SK-N-SH (cell line): Measurements from ENCODE around the gene FHIP1B. TPM values are rescaled to one million over a fixed set of nuclear protein-coding genes. Genes with fewer than 3 reads are reported as not detected.

Experiments
- CTCF ChIA-PET: fragments of 300-600, 350-600 bp; formaldehyde crosslinking; extraction: SDS; loops from one replicate; lab custom pipeline; 2021; lab: Yijun Ruan, JAX
- POLR2A ChIA-PET: fragments of 350-600 bp; sonication (Branson Sonifier 250); formaldehyde crosslinking; extraction: SDS; loops from one replicate; lab custom pipeline; 2020; ENCODE audit warnings: antibody characterized with exemption, inconsistent platforms; lab: Yijun Ruan, JAX
- DNase-seq: peaks from one replicate; pipeline ENCODE4 v3.0.0; 2012
- H2AFZ ChIP-seq: fragments of 200-600 bp; sonication (generic); 2 replicates; pipeline ENCODE4 v1.8.1; 2016; ENCODE audit warnings: antibody characterized with exemption, mild to moderate bottlenecking, low read depth
- H3F3A ChIP-seq: fragments of 200-600 bp; sonication (generic); replicated peaks from 2 replicates; pipeline ENCODE3; 2016; ENCODE audit warnings: antibody characterized with exemption, mild to moderate bottlenecking; ENCODE audit not compliant: insufficient read depth
- H3K27ac ChIP-seq, 2 experiments: fragments of 200-500 bp in 1 of 2; fragments of 200-600 bp in 1 of 2; sonication (Bioruptor generic) in 1 of 2; sonication (generic), shearing (Covaris generic) in 1 of 2; 2 replicates each; pipeline versions ENCODE4 v1.5.1 to v1.6.1; 2014 to 2016; ENCODE audit warnings: low read depth in 2 of 2, inconsistent platforms in 1 of 2, low read length in 1 of 2, mild to moderate bottlenecking in 1 of 2, mixed read lengths in 1 of 2
- H3K27me3 ChIP-seq: fragments of 200-600 bp; sonication (generic), shearing (Covaris generic); 2 replicates; pipeline ENCODE4 v1.6.1; 2016; ENCODE audit warnings: mixed run types; ENCODE audit not compliant: insufficient read depth
- H3K36me3 ChIP-seq, 2 experiments: fragments of 200-500 bp in 1 of 2; fragments of 200-600 bp in 1 of 2; sonication (Bioruptor generic) in 1 of 2; sonication (generic) in 1 of 2; replicated peaks in 1 of 2; 2 replicates each; pipeline versions ENCODE3 to v1.5.1; 2014 to 2016; ENCODE audit warnings: low read length in 1 of 2, mild to moderate bottlenecking in 1 of 2; ENCODE audit not compliant: insufficient read depth in 2 of 2, control insufficient read depth in 1 of 2
- H3K4me1 ChIP-seq, 2 experiments: fragments of 200-500 bp in 1 of 2; fragments of 200-600 bp in 1 of 2; sonication (Bioruptor generic) in 1 of 2; sonication (generic), shearing (Covaris generic) in 1 of 2; 2 replicates each; pipeline versions ENCODE4 v1.5.1 to v1.6.1; 2014 to 2016; ENCODE audit warnings: low read depth in 1 of 2, low read length in 1 of 2, mixed run types in 1 of 2; ENCODE audit not compliant: insufficient read depth in 2 of 2, control insufficient read depth in 1 of 2
- H3K4me2 ChIP-seq: fragments of 200-600 bp; sonication (generic), shearing (Covaris generic); 2 replicates; pipeline ENCODE4 v1.6.1; 2017; ENCODE audit warnings: mixed run types
- H3K4me3 ChIP-seq, 2 experiments: fragments of 200-500 bp in 1 of 2; fragments of 200-600 bp in 1 of 2; sonication (Bioruptor generic) in 1 of 2; sonication (generic), shearing (Covaris generic) in 1 of 2; 2 replicates each; pipeline versions ENCODE4 v1.5.1 to v1.8.1; 2014 to 2016; ENCODE audit warnings: low read depth in 2 of 2, inconsistent platforms in 1 of 2, low read length in 1 of 2, mild to moderate bottlenecking in 1 of 2, mixed read lengths in 1 of 2, moderate library complexity in 1 of 2
- H3K79me2 ChIP-seq: fragments of 200-600 bp; sonication (generic); 2 replicates; pipeline ENCODE4 v1.8.1; 2017; ENCODE audit warnings: mild to moderate bottlenecking; ENCODE audit not compliant: insufficient read depth
- H3K9ac ChIP-seq: fragments of 200-600 bp; sonication (generic); 2 replicates; pipeline ENCODE4 v1.6.1; 2017; ENCODE audit warnings: mixed run types
- H3K9me2 ChIP-seq: fragments of 200-600 bp; sonication (generic); 2 replicates; pipeline ENCODE4 v1.6.1; 2017; ENCODE audit warnings: mixed run types
- H3K9me3 ChIP-seq: fragments of 200-600 bp; sonication (generic); 2 replicates; pipeline ENCODE4 v1.6.1; 2017; ENCODE audit warnings: mixed run types, mild to moderate bottlenecking, moderate library complexity
- H4K20me1 ChIP-seq: fragments of 200-600 bp; sonication (generic); 2 replicates; pipeline ENCODE4 v1.6.1; 2017; ENCODE audit warnings: mild to moderate bottlenecking, mixed run types; ENCODE audit not compliant: insufficient read depth
- ELF1 ChIP-seq: IDR thresholded peaks from 2 replicates; pipeline ENCODE4 v1.4.0; 2012
- EP300 ChIP-seq, 2 experiments: IDR thresholded peaks; 2 replicates each; pipeline versions ENCODE4 v1.4.0 to v1.6.1; 2012; ENCODE audit warnings: borderline replicate concordance in 1 of 2, low read depth in 1 of 2, low read length in 1 of 2
- FOSL2 ChIP-seq: IDR thresholded peaks from 2 replicates; pipeline ENCODE4 v1.4.0; 2012; ENCODE audit warnings: low read depth, mild to moderate bottlenecking, moderate library complexity, borderline replicate concordance
- FOXM1 ChIP-seq: IDR thresholded peaks from 2 replicates; pipeline ENCODE4 v1.4.0; 2012; ENCODE audit warnings: low read depth, mild to moderate bottlenecking
- GABPA ChIP-seq: IDR thresholded peaks from 2 replicates; pipeline ENCODE4 v1.4.0; 2012; ENCODE audit warnings: low read depth, mild to moderate bottlenecking
- JUND ChIP-seq: IDR thresholded peaks from 2 replicates; pipeline ENCODE4 v1.4.0; 2012
- MEF2A ChIP-seq: IDR thresholded peaks from 2 replicates; pipeline ENCODE4 v1.4.0; 2012; ENCODE audit warnings: low read depth, borderline replicate concordance
- NFIC ChIP-seq: IDR thresholded peaks from 2 replicates; pipeline ENCODE4 v1.4.0; 2012; ENCODE audit warnings: borderline replicate concordance
- NRF1 ChIP-seq: IDR thresholded peaks from 2 replicates; pipeline ENCODE4 v1.6.1; 2012; ENCODE audit warnings: low read depth, mild to moderate bottlenecking, low read length
- PBX3 ChIP-seq: IDR thresholded peaks from 2 replicates; pipeline ENCODE4; 2012
- RCOR1 ChIP-seq: fragments of 150-350 bp; IDR thresholded peaks from 2 replicates; pipeline ENCODE4 v1.6.1; 2017; ENCODE audit warnings: antibody characterized with exemption, low read length
- SMC3 ChIP-seq: IDR thresholded peaks from 2 replicates; pipeline ENCODE4 v1.6.1; 2012; ENCODE audit warnings: low read depth, low read length, improper control_type of control experiment
- TAF1 ChIP-seq: IDR thresholded peaks from 2 replicates; pipeline ENCODE4 v1.6.1; 2012; ENCODE audit warnings: low read depth, mild to moderate bottlenecking, low read length, moderate library complexity, borderline replicate concordance
- TCF12 ChIP-seq: IDR thresholded peaks from 2 replicates; pipeline ENCODE4 v1.4.0; 2012
- USF2 ChIP-seq: fragments of 150-350 bp; IDR thresholded peaks from 2 replicates; pipeline ENCODE4 v1.6.1; 2017; ENCODE audit warnings: antibody characterized with exemption, low read length, low read depth, borderline replicate concordance
- YY1 ChIP-seq: IDR thresholded peaks from 2 replicates; pipeline ENCODE4 v1.4.0; 2012; ENCODE audit warnings: low read depth, mild to moderate bottlenecking
- WGBS: methylation state at CpG from one replicate; pipeline ENCODE4 v1.1.6; 2017; ENCODE audit warnings: low lambda C conversion rate; 5-methylcytosine and 5-hydroxymethylcytosine counted together
- polyA plus RNA-seq, 3 experiments: library from polyadenylated mRNA; depleted of rRNA; stranded (reverse); fragments of >200 nt; gene quantifications; 2 replicates each; pipeline ENCODE4 v1.2.3, GENCODE V29; 2012
- TF ChIP-seq, protein P1 (sequence below): fragments of 150-350 bp; IDR thresholded peaks from 2 replicates; pipeline ENCODE4 v1.6.1; 2016; ENCODE audit warnings: mild to moderate bottlenecking, low read depth, low read length
- TF ChIP-seq, protein P2 (sequence below): IDR thresholded peaks from 2 replicates; pipeline ENCODE4 v1.6.1; 2012; ENCODE audit warnings: mild to moderate bottlenecking, low read depth, low read length, moderate library complexity

FHIP1B gene
- polyA plus RNA-seq, 1 of the 3 experiments (the other 2 are of a cell fraction), result 26.3 TPM

DNA sequence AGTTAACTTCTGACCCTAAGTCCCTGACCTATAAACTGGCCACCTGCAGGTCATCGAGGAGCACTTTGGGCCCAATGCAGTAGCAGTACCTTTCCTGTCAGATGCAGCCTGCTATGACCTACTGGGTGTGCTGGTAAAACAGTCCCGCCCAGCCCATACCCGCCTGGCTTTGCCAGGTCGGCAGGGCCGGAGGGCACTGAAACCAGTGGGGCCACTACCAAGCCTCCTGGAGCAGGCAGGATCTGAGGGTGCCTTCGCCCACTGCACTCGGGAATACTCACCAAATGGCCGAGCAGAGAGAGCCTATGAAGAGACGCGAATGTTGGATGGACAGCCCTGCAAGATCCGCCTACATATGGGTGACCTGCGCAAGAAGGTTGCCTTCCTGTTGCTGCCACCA is 24.6 kb downstream of the FHIP1B start:
- Histone ChIP-seq H3K9me3 (no peaks in the 10 kb centered on the region), H3K27me3 (no peaks in the 10 kb centered on the region), H3K9ac (no peak overlapping the region), H3K79me2 (no peaks in the 10 kb centered on the region), H3K4me3 (no peak overlapping the region), H4K20me1 (no peaks in the 10 kb centered on the region), H3K4me1 (no peaks in the 10 kb centered on the region), H3K4me2 (no peak overlapping the region), H3F3A (no peaks in the 10 kb centered on the region), H3K36me3 (peaks cover 23 to 54% of the 10 kb centered on the region in 2 experiments), H3K9me2 (no peaks in the 10 kb centered on the region), H3K27ac (no peak overlapping the region), H2AFZ (no peak overlapping the region)
- TF ChIP-seq NFIC (no peak), MEF2A (no peak), FOXM1 (no peak), ELF1 (no peak), FOSL2 (no peak), GABPA (no peak), SMC3 (no peak), EP300 (IDR thresholded peaks at IDR 0.05; ENCODE audit: borderline replicate concordance in 1 of 2, low read depth in 1 of 2, low read length in 1 of 2) (no peak), TCF12 (no peak), USF2 (no peak), NRF1 (no peak), YY1 (no peak), RCOR1 (no peak)
- TF ChIP-seq, protein P1, sequence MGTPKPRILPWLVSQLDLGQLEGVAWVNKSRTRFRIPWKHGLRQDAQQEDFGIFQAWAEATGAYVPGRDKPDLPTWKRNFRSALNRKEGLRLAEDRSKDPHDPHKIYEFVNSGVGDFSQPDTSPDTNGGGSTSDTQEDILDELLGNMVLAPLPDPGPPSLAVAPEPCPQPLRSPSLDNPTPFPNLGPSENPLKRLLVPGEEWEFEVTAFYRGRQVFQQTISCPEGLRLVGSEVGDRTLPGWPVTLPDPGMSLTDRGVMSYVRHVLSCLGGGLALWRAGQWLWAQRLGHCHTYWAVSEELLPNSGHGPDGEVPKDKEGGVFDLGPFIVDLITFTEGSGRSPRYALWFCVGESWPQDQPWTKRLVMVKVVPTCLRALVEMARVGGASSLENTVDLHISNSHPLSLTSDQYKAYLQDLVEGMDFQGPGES, result no peak
- CTCF ChIA-PET, result no interaction called here
- 96% methylated on average over 9 of the region's 12 CpGs for WGBS
- POLR2A ChIA-PET, result no interaction called here
- no peak for DNase-seq

DNA sequence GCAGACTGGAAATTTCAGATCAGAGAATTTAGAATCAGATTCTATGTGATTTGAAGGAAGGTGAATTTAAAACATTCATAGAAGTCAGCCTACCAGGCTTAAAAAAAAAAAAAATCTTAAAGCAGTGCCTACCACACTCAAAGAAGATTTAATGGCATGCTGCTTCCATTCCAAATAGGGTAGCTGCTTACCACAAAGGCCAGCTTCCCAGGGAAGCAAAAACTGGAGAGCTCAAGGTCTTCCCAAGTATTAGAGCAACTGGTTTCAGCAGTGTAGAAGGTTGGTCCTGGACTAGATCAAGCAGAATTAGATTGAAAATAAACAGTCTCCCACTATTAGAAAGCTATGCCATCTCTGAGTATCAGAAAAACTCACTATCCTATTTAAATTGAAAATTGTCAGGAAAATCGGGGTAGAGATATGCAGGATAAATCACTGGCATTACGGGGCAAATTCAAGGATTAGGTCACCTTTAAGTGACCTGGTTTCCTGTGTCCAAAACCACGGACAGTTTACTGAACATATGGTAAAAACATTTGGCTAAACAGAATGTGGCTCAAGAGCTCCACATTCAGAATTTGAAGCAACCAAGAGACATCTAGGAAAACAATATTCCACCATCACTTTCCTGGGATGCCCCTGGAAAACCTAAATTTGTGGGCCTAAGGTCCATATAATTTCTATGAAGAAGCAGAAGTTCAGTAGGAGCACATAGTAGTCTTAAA is 27.8 kb downstream of the FHIP1B start:
- H3K9me3 ChIP-seq, result no peaks in the 10 kb centered on the region
- H3K9ac ChIP-seq, result no peak overlapping the region
- no peaks in the 10 kb centered on the region for H3K79me2 ChIP-seq
- DNase-seq, result no peak
- H3K4me1 ChIP-seq, result no peaks in the 10 kb centered on the region
- 89% methylated on average over 3 of the region's 3 CpGs for WGBS
- H2AFZ ChIP-seq, result no peak overlapping the region
- no peaks in the 10 kb centered on the region for H3K9me2 ChIP-seq
- H3K4me3 ChIP-seq, result no peak overlapping the region
- TF ChIP-seq SMC3 (no peak), MEF2A (no peak), RCOR1 (no peak), PBX3 (no peak), TAF1 (no peak), JUND (no peak), FOXM1 (no peak)
- TF ChIP-seq, protein P2, sequence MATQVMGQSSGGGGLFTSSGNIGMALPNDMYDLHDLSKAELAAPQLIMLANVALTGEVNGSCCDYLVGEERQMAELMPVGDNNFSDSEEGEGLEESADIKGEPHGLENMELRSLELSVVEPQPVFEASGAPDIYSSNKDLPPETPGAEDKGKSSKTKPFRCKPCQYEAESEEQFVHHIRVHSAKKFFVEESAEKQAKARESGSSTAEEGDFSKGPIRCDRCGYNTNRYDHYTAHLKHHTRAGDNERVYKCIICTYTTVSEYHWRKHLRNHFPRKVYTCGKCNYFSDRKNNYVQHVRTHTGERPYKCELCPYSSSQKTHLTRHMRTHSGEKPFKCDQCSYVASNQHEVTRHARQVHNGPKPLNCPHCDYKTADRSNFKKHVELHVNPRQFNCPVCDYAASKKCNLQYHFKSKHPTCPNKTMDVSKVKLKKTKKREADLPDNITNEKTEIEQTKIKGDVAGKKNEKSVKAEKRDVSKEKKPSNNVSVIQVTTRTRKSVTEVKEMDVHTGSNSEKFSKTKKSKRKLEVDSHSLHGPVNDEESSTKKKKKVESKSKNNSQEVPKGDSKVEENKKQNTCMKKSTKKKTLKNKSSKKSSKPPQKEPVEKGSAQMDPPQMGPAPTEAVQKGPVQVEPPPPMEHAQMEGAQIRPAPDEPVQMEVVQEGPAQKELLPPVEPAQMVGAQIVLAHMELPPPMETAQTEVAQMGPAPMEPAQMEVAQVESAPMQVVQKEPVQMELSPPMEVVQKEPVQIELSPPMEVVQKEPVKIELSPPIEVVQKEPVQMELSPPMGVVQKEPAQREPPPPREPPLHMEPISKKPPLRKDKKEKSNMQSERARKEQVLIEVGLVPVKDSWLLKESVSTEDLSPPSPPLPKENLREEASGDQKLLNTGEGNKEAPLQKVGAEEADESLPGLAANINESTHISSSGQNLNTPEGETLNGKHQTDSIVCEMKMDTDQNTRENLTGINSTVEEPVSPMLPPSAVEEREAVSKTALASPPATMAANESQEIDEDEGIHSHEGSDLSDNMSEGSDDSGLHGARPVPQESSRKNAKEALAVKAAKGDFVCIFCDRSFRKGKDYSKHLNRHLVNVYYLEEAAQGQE, result no peak
- no peak overlapping the region for H3K27ac ChIP-seq
- no peaks in the 10 kb centered on the region for H3F3A ChIP-seq
- H3K4me2 ChIP-seq, result no peak overlapping the region
- ChIA-PET POLR2A (no interaction called here), CTCF (interaction anchor here (1.2 kb wide), 1 partner anchor 147 kb away, joined by 4 read pairs; no protein-coding TSS in a partner anchor)
- no peaks in the 10 kb centered on the region for H4K20me1 ChIP-seq
- peaks cover 6 to 31% of the 10 kb centered on the region in 2 experiments for H3K36me3 ChIP-seq
- H3K27me3 ChIP-seq, result no peaks in the 10 kb centered on the region
